Measurements from ENCODE around the gene FBXO21.
"Not testable (repeated sequence)": the region's sequence is repeated elsewhere in the genome, so short reads cannot be mapped to it uniquely, and the experiment has no call there.

The FBXO21 gene

GRCh38 chr12:117190210-117190781 lies at the start of gene FBXO21:
FBXO21 (minus strand) TSS chr12:117190470; CDS start chr12:117190456, 14 bp downstream.
- peak; percentile 86 to 88 for DNase-seq (ENCODE audit: low read depth in 2 of 2)

- peak; percentile 48 to 57 for DNase-seq (ENCODE audit: low read depth in 2 of 2)
These were observed 46.3 kb upstream of the FBXO21 start for GRCh38 chr12:117236456-117237001.

- no peak for DNase-seq (ENCODE audit: low read depth in 2 of 2)
These were observed 45.0 kb upstream of the FBXO21 start for GRCh38 chr12:117235261-117235660.

GRCh38 chr12:117234441-117234840 lies 44.2 kb upstream of the FBXO21 start:
- no peak for DNase-seq (ENCODE audit: low read depth in 2 of 2)

GRCh38 chr12:117231750-117232149 lies 41.5 kb upstream of the FBXO21 start:
- DNase-seq (ENCODE audit: low read depth in 2 of 2), result no peak

GRCh38 chr12:117228239-117228638 lies 38.0 kb upstream of the FBXO21 start:
- DNase-seq (ENCODE audit: low read depth in 2 of 2), result no peak

- no peak for DNase-seq (ENCODE audit: low read depth in 2 of 2)
These were observed 36.9 kb upstream of the FBXO21 start for GRCh38 chr12:117227000-117227653.

GRCh38 chr12:117226505-117226904 lies 36.2 kb upstream of the FBXO21 start:
- no peak for DNase-seq (ENCODE audit: low read depth in 2 of 2)

GRCh38 chr12:117225179-117225578 lies 34.9 kb upstream of the FBXO21 start:
- no peak for DNase-seq (ENCODE audit: low read depth in 2 of 2)

- not testable (repeated sequence) for DNase-seq (ENCODE audit: low read depth in 2 of 2)
These were observed 30.7 kb upstream of the FBXO21 start for GRCh38 chr12:117220947-117221346.

GRCh38 chr12:117218149-117218548 lies 27.9 kb upstream of the FBXO21 start:
- no peak for DNase-seq (ENCODE audit: low read depth in 2 of 2)

GRCh38 chr12:117216686-117217085 lies 26.4 kb upstream of the FBXO21 start:
- DNase-seq (ENCODE audit: low read depth in 2 of 2), result no peak

GRCh38 chr12:117214797-117215196 lies 24.5 kb upstream of the FBXO21 start:
- DNase-seq (ENCODE audit: low read depth in 2 of 2), result no peak

- DNase-seq (ENCODE audit: low read depth in 2 of 2), result no peak
These were observed 23.1 kb upstream of the FBXO21 start for GRCh38 chr12:117213295-117213808.

GRCh38 chr12:117212563-117213190 lies 22.4 kb upstream of the FBXO21 start:
- DNase-seq (ENCODE audit: low read depth in 2 of 2), result no peak

- no peak for DNase-seq (ENCODE audit: low read depth in 2 of 2)
These were observed 20.1 kb upstream of the FBXO21 start for GRCh38 chr12:117210266-117210918.

- no peak for DNase-seq (ENCODE audit: low read depth in 2 of 2)
These were observed 19.4 kb upstream of the FBXO21 start for GRCh38 chr12:117209626-117210025.

GRCh38 chr12:117208811-117209455 lies 18.7 kb upstream of the FBXO21 start:
- DNase-seq (ENCODE audit: low read depth in 2 of 2), result no peak

GRCh38 chr12:117208206-117208605 lies 17.9 kb upstream of the FBXO21 start:
- no peak for DNase-seq (ENCODE audit: low read depth in 2 of 2)

- DNase-seq (ENCODE audit: low read depth in 2 of 2), result no peak
These were observed 17.4 kb upstream of the FBXO21 start for GRCh38 chr12:117207675-117208074.

GRCh38 chr12:117202556-117202955 lies 12.3 kb upstream of the FBXO21 start:
- DNase-seq (ENCODE audit: low read depth in 2 of 2), result no peak

- no peak for DNase-seq (ENCODE audit: low read depth in 2 of 2)
These were observed 11.8 kb upstream of the FBXO21 start for GRCh38 chr12:117202033-117202432.

Data from stimulated activated CD8-positive, alpha-beta memory T cell treated with anti-CD3 and anti-CD28 coated beads, Interleukin-15, amount 100 ng/mL, for 48 hours (primary cell).